ENCODE data around the gene SCD.
"Not testable (repeated sequence)": the region's sequence is repeated elsewhere in the genome, so short reads cannot be mapped to it uniquely, and the experiment has no call there.

The SCD gene

GRCh38 chr10:100362570-100363496 lies 15.8 kb downstream of the SCD start:
- peak; percentile 88 for DNase-seq (ENCODE audit: low spot score)

- DNase-seq (ENCODE audit: low spot score), result no peak
Observed at GRCh38 chr10:100364175-100364574, 17.1 kb downstream of the SCD start.

- DNase-seq (ENCODE audit: low spot score), result peak; percentile 75
Observed at GRCh38 chr10:100364735-100365391, 17.8 kb downstream of the SCD start.

- no peak for DNase-seq (ENCODE audit: low spot score)
Observed at GRCh38 chr10:100368721-100369120, 21.7 kb downstream of the SCD start.

GRCh38 chr10:100370714-100371481 lies 23.9 kb downstream of the SCD start:
- peak; percentile 90 for DNase-seq (ENCODE audit: low spot score)

- DNase-seq (ENCODE audit: low spot score), result no peak
Observed at GRCh38 chr10:100371482-100372027, 24.5 kb downstream of the SCD start.

- peak; percentile 50 for DNase-seq (ENCODE audit: low spot score)
Observed at GRCh38 chr10:100372415-100373297, 25.6 kb downstream of the SCD start.

- DNase-seq (ENCODE audit: low spot score), result peak; percentile 99
Observed at GRCh38 chr10:100373298-100374199, 26.5 kb downstream of the SCD start.

- peak; percentile 78 for DNase-seq (ENCODE audit: low spot score)
Observed at GRCh38 chr10:100374200-100374655, 27.2 kb downstream of the SCD start.

- DNase-seq (ENCODE audit: low spot score), result not testable (repeated sequence)
Observed at GRCh38 chr10:100374677-100375353, 27.8 kb downstream of the SCD start.

- DNase-seq (ENCODE audit: low spot score), result not testable (repeated sequence)
Observed at GRCh38 chr10:100376656-100377055, 29.6 kb downstream of the SCD start.

- no peak for DNase-seq (ENCODE audit: low spot score)
Observed at GRCh38 chr10:100377830-100378229, 30.8 kb downstream of the SCD start.

GRCh38 chr10:100380400-100380799 lies 33.4 kb downstream of the SCD start:
- DNase-seq (ENCODE audit: low spot score), result no peak

- DNase-seq (ENCODE audit: low spot score), result no peak
Observed at GRCh38 chr10:100382553-100382952, 35.5 kb downstream of the SCD start.

- no peak for DNase-seq (ENCODE audit: low spot score)
Observed at GRCh38 chr10:100383251-100383650, 36.2 kb downstream of the SCD start.

- no peak for DNase-seq (ENCODE audit: low spot score)
Observed at GRCh38 chr10:100391163-100392002, 44.4 kb downstream of the SCD start.

GRCh38 chr10:100392686-100393003 lies 45.6 kb downstream of the SCD start:
- no peak for DNase-seq (ENCODE audit: low spot score)

GRCh38 chr10:100395626-100396025 lies 48.6 kb downstream of the SCD start:
- no peak for DNase-seq (ENCODE audit: low spot score)

GRCh38 chr10:100396605-100397004 lies 49.6 kb downstream of the SCD start:
- DNase-seq (ENCODE audit: low spot score), result no peak
